Stimulated activated CD8-positive, alpha-beta memory T cell treated with anti-CD3 and anti-CD28 coated beads, Interleukin-15, amount 100 ng/mL, for 1 hour (primary cell): ENCODE data around the gene MBOAT7.
"Not testable (repeated sequence)": the region's sequence is repeated elsewhere in the genome, so short reads cannot be mapped to it uniquely, and the experiment has no call there.

Experiments used
- DNase-seq: peaks from one replicate; pipeline ENCODE4 v3.0.0-alpha.2; 2020; ENCODE audit warnings: low read depth

The MBOAT7 gene

DNA sequence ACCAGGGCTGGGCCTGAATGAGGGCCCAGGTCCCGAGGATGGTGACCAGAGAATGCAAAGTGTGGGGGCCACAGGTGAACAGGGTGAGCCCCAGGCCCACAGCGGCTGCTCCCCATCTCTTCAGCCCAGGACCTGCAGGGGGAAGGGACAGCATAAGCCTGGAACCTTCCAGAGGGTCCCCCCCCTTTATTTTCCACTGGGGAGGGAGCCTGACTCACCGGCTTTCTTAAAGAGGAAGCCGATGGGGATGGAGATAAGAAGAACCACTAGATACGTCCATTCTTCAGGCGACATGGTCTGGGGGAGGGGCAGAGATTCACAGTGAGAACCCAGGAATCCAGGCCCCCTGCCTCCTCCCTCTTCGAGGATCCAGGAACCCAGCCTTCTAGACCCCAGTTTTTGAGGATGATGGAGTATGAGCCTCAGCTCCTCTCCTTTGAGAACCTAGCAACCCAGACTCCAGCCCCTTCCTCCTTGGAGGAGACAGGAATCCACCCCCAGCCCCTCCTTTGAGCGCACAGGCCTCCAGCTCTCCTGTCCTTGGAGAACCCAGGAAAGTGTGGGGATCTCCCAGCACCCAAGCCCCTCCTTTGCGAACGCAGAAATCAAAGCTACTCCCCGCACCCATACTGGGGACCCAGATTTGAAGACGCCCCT, 1.0 kb downstream of the MBOAT7 start:
- peak; percentile 45 for DNase-seq

DNA sequence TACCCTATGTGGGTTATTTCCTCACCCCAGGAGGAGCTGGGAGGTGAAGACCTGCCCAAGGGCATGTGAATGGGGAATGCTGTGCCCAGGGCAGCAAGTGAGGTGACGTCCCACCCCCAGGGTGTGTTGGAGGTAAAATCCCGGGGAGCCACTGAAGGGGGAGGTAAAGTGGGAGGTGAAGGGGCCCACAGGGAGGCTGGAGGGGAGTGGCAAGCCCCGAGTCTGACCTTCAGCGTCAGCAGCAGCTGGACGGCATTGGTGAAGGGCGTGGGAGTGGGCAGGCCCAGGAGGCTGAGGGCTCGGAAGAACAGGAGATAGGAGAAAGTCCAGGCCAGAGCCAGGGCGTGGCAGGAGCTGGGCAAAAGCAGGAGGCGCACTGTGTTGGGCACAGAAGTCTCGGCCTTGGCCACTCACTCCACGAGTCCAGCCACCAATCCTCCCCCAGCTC, 2.4 kb downstream of the MBOAT7 start:
- no peak for DNase-seq

DNA sequence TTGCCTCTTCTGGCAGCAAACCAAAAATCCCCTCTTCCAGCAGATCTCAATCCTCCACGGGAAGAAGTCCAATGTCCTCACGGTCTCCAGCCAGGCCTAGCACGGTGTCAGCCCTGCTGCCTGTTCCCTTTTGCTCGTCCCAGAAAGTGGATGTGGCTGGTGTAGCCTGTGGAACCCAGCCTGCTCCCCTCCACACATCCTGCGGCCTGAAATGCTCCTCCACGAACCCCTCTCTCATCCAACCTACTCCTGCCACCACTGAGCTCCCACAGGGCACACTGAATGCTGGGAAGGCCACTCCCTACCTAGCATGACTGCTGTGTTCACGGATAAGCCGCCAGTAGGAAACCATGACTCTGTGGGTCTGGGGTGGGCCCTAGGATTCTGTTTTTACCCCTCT, 3.0 kb downstream of the MBOAT7 start:
- no peak for DNase-seq

DNA sequence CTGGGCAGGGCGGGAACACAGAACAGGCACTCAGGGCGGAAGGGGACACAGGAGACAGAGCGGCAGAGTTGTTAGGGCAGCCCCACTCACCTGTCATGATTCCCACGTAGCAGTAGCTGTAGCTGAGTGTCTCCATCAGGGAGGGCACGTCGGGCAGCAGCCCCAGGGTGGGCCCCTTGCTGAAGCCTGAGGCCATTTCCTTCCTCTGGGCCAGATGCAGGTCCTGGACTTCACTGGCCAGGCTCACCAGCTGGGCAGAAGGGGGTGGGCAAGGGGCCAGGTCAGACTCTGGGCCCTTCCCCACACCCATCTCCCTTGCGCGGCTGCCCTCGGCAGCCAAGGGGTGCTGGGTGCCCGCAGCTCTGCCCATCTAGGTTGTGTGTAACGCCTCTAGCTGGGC, 5.9 kb downstream of the MBOAT7 start:
- DNase-seq = no peak

DNA sequence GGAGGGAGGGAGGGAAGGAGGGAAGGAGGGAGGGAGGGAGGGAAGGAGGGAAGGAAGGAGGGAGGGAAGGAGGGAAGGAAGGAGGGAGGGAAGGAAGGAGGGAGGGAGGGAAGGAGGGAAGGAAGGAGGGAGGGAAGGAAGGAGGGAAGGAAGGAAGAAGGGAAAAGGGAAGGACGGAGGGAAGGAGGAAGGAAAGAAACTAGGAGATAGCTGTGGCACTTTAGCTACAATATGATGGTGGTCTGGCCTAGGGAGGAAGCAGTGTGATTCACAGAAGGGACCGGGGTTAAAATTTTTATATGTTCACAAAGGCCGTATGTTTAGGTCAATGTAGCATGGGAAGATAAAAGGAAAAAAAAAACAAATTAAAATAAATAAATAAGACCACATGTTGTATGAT, 7.5 kb downstream of the MBOAT7 start:
- not testable (repeated sequence) for DNase-seq

DNA sequence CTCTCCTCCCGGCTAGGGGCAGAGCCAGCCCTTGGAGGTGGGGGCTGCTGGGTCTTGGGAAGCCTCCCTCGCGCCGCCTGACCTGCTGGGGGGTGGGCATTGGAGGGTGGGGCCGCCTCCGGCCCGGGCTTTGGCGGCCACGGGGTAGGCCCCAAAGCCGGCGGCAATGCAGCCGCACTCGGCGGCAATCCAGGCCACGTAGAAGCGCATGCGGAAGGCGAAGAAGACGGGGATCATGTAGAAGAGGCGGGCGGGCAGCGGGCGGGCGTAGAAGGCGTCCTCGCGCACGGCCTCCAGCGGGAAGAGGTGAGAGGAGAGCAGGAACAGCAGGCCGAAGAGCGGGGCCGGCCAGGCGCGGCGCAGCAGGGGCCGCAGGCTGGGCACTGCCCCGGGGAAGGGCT, 8.7 kb downstream of the MBOAT7 start:
- DNase-seq = no peak

DNA sequence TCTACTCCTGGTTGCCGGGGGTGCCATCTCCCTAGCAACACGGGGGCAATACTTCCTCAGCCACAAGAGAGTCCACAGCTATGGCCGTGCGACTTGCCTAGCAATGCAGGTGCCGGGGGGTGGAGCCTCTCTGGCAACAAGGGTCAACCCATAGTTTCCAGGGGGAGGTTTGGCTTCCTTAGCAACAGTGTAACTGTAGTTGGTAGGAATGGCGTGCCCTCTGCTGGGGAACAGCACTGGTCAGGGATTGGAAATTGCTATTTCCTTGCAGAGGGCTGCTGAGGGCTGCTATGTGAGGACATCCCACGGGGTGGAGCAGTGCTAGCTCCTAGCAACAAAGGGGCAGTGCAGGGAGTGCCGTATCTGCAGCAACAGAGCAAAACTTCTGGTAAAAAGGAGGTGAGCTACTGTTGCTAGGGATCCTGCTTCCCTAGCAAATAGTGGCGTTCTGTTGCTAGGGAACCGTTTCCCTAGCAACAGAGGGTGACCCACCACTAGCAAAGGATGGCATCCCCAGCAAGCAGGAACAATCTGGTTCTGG, 9.4 kb downstream of the MBOAT7 start:
- no peak for DNase-seq

DNA sequence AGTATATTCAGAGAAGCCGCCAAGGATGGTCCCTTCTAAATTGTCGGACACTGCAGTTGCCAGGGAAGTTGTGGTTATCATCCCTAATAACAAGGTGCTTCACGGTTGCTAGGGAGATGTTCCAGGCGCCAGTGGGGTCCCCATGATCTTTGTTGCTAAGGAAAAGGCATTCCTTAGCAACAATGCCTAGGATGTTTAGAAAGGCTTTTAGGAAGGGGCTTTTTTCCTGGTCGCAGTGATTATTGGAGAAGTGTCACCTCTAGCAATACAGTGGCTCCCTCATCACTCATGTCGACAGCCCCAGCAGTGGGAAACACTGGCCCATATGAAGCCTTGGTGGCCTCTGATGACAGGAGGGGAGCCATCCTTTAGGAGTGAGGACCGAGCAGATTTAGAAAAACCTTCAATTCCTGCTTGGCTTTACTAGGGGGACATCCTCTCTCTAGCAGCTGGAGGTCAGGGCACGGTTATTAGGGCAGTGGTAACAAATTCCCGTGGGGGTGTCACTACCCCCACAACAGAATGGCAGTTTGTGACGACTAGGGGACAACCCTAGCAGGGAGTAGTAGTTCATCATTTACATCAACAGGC, 10.0 kb downstream of the MBOAT7 start:
- DNase-seq = no peak

DNA sequence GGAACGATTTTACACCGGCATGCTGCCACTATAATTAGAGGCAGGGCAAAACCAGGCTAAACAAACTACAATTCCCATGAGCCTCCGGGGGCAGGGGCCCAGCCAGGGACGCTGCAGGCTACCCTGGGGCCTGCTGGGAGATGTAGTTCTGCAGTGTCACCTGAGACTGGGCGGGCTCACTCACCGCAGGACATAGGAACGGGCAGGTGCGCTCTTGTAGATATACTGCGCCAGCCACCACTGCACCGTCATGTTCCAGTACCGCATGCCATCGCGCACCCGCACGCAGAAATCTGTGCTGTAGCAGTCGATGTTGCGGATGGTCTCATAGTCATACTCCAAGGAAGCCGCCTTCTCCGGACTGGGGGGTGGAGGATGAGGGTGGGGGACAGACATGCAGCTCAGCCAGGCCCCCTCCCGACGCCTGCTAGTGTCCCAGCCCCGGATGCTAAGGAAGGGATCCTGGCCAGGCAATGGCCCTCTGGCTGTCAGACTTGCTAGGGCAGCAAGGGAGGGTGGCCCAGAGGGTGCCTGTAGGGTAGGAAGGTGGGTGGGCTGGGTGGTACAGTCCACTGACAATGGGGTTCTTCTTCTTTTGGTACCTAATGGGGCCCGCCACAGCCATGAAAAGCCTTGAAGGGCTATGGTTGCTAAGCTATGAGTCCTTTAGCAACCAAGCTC, 10.7 kb downstream of the MBOAT7 start:
- no peak for DNase-seq

DNA sequence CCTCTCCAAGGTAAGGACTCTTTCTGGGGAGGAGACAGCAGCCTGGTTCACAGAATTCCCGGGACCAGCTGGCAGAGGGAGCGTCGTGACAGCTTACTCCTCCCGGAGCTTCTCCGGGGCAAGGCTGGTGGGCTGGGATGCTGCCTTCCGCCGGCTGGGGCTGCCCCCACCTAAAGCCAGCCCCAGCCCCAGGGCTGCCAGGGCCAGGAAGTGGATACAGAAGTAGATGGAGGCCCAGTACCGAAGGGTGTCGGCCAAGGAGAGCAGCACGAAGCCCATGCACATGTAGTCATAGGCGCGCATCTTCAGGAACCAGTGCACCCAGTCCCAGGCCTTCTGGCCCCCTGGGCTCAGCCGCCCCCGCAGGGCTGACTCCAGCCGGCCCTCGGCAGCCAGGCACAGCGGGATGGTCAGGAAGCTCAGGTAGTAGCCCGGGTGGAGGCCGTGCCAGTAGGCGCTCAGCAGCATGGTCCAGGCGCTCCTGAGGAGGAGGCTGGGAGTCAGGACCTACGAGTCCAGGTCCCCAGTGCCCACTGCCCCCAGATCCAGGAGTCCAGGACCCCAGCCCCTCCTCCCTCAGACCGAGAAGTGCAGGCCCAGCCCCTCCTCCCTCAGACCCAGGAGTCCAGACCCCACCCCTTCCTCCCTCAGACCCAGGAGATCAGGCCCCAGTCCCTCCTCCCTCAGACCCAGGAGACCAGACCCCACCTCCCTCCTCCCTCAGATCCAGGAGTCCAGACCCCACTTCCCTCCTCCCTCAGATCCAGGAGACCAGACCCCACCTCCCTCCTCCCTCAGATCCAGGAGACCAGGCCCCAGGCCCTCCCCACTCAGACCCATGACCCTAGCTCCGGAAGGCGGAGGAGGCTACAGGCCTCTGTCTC, 15.2 kb downstream of the MBOAT7 start:
- DNase-seq = no peak

DNA sequence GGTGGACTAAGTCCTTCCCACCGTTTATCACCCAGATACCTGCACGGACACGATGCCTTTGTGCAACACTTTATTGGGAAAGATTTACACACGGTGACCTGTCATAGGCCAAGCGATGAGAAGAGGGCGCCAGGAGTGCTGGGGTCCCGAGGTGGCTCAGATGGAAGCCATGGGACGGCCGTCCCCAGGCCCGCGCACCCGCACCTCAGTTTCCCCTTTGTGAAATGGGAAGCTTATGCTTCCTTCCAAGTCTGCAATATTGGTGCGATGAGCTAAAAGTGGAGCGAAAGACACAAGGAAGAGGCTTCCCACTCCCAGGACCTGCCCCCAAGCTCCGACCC, 16.1 kb downstream of the MBOAT7 start:
- DNase-seq = no peak

DNA sequence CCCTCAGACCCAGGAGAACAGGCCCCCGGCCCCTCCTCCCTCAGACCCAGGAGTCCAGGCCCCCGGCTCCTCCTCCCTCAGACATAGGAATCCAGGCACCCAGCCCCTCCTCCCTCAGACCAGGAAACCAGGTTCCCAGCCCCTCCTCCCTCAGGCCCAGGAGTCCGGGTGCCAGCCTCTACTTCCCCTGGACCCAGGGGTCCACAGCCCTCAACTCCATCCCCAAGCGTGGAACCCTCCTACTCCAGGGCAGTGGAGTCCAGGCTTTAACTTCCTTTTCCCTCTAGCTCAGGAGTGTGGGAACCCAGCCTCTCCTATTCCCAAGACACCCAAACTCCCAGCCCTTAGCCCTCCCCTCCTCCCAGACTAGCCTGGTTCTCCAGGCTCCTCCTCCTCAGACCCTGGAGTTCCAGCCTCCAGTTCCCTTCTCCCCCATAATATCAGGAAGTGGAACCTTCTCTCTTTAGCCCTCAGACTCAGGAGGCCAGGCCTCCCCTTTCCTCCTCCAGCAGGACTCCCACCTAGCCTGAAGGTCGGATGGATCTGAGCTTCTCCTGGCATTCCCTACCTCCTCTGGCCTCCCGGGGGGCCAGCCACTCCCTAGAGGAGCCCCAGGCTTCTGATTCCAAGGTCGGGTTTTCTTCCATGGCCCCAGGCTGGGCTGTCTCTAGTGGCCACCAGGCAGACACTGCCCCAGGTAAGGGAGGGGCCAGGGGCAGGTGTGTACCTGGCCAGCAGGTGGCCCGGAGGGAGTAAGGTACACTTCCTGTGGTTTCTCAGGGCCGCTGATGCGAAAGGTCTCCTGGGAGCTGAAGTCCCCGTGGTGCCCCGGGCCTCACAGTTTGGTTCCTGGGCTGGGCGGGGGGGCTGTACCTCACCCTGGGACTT, 16.7 kb downstream of the MBOAT7 start, which contains the start of gene TMC4:
Gene TMC4 (minus strand): TSS at position 690 of the 888 bp plus-strand sequence. CDS start 43 bp downstream, at position 647.
- no peak for DNase-seq

DNA sequence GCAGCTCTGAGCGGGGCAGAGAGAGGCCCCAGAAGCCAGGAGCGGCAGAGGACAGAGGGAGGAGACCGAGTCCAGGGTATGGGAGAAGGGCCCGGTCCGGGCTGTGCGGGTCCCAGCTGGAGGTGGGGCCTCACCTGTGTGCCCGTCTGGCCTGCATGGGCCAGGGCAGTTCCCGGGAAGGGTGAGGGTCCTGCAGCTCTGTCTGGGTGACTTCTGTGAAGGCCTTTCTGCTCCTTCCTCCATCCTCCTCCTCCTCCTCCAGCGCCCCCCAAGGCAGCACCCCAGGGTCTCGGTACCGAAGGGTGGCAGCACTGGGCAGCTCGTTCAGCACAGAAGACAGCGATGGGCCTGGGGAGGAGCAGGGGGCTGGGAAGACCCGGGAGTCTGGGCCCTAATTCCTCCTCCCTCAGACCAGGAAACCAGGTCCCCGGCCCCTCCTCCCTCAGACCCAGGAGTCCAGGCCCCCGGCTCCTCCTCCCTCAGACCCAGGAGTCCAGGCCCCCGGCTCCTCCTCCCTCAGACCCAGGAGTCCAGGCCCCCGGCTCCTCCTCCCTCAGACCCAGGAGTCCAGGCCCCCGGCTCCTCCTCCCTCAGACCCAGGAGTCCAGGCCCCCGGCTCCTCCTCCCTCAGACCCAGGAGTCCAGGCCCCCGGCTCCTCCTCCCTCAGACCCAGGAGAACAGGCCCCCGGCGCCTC, 17.5 kb downstream of the MBOAT7 start:
- not testable (repeated sequence) for DNase-seq

DNA sequence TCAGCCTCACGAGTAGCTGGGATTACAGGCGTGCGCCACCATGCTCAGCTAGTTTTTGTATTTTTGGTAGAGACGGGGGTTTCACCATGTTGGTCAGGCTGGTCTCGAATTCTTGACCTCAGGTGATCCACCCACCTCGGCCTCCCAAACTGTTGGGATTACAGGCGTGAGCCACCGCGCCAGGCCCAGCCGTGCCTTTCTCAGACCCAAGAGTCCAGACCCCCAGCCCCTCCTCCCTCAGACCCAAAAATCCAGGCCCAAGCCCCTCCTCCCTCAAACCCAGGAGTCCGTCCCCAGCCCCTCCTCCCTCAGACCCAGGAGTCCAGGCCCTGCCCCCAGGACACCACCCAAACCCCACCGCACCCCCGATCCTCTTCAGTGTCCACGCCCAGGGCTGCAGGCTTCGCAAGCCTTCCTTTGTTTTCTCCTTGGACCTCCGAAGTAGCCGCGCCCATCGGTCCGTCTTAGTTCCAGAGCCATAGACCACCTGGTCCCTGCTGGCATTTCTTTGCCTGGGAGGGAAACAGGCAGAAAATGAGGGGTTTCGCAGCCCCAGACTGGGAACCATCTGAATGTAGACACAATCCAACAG, 20.1 kb downstream of the MBOAT7 start:
- no peak for DNase-seq

DNA sequence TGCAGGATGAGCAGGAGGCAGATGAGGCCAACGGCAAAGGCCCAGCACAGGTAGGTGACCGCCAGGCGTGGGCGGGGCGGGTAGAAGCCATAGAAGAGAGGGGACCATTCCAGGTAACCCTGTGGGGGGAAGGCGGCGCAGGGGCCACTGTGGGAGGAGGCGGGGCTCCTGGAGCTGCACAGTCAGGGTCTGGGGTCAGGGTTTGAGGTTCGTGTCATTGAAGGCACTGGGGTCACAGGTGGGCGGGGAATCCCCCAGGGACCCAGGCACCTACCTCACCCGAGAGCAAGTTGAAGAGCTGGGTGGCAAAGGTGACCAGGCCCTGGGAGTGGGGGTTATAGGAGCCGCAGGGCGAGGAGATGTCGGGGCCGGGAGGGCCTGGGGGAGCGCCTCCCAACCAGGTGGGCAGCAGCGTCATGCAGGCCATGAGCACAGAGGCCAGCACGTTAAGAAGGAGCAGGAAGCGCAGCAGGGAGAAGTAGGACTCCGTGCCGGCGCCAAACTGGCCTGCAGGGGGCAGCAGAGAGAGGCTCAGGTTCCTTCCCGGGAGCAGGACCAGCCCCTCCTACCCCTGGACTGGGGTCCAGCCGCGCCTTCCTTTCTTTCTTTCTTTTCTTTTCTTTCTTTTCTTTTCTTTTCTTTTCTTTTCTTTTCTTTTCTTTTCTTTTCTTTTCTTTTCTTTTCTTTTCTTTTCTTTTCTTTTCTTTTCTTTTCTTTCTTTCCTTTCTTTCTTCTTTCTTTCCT, 21.0 kb downstream of the MBOAT7 start:
- DNase-seq = peak; percentile 92

DNA sequence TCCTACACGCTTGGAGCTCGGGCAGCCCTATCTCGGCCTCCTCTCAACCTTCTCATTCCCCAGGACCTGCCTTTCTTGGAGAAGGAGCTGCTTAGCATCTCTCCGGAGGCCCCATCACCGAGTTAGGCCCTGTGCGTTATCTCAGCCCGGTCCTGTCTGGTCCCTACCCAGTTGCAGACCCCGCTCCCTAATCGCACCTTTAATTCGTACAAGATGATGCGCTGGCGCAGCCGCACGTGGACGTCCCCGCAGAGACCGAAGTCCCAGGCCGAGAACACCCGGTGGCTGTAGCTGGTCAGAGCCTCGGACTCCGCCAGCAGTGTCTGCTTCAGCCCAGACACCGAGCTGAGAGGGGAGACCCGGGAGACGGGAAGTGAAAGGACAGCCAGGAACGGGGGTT, 24.2 kb downstream of the MBOAT7 start:
- no peak for DNase-seq

DNA sequence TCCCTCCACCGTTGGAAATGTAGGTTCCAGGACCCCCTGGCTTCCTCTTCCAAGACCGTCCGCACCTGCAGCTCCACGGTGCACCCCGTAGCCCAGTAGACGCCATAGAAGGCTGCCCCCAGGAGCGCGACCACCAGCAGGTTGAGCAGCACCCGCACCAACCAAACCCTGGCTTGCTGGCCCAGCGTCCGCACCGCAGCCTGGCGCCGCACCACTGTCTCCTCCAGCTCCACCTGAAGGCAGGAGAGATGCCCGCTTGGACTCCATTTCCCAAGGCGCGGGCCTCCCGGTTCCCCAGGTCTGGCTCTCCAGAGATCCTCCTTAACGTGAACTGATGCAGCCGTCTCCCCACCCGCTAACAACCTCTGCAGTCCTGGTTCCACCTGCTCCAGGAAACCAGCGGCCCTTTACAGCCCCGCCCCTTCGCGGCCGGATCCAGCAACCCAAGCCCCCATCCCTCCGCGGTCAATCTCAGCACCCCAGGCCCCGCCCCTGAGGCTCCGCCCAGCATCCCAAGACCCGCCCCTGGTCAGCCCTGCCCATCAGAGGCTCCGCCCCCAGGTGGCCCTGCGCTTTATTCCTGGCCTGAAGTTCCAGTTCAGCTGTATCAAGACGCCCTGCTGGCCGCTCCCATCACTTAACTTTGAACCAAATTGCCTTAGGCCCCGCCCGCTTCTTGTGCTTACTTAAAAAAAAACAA, 24.9 kb downstream of the MBOAT7 start:
- no peak for DNase-seq

DNA sequence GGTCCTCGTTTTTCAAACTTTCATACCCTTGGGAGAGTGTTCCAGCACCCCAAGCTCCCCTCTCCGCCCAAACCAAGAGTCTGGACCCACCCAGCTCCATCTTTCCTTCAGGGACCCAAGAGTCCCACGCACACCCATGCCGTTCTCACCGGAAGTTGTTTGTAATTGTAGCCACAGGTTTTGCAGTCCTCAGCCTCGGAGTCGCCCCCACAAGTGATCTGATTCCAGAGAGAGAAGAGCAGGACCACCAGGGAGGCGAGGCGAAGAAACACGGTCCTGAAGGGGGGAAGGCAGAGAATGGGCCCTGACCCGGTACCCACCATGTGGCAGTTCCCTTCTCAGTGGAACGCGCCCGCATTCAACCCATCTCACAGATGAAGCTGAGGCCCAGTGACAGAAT, 26.5 kb downstream of the MBOAT7 start:
- no peak for DNase-seq
